Measurements from ENCODE around the gene SAPCD1.

DNA sequence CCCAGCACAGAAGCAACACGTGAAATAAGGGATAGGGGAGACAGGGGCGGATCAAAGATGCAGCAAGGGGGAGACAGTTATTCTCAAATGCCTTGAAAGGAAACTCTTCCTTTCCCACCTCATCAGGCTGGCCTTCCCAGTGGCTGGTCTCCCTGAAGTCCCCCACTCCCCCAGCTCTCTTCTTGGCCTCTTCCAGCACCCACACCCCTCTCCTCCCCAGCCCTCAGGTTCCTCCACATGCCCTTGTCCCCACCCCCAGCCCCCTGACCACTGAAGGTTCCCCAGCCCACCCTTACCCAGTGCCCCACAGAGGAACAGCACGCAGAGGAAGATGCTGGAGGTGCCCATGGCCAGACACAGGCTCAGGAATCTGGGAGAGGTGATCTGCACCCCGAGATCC, 49.0 kb upstream of the SAPCD1 start:
- TF ChIP-seq SOX15 (CRISPR knock-in tag; IDR thresholded peaks at IDR 0.05) (no peak), CTCF (IDR thresholded peaks at IDR 0.05) (no peak), ZNF121 (CRISPR knock-in tag; IDR thresholded peaks at IDR 0.05) (no peak), ESRRA (CRISPR knock-in tag; IDR thresholded peaks at IDR 0.05; ENCODE audit: borderline replicate concordance) (no peak), ATF2 (CRISPR knock-in tag; IDR thresholded peaks at IDR 0.05; ENCODE audit: borderline replicate concordance, low read depth) (no peak), USF2 (CRISPR knock-in tag; IDR thresholded peaks at IDR 0.05) (no peak)
